NB4 (cell line): ENCODE results near the gene PRKCE.

Experiments used
- DNase-seq: peaks from one replicate; pipeline ENCODE4 v3.0.0; 2010; ENCODE audit warnings: low read depth
- H3K4me3 ChIP-seq: one replicate; pipeline ENCODE4 v1.5.1; 2011; ENCODE audit warnings: mild to moderate bottlenecking, low read depth, low read length, moderate library complexity
- CTCF ChIP-seq: IDR thresholded peaks from one replicate; pipeline ENCODE4 v1.5.1; 2012; ENCODE audit warnings: low read depth, low read length
- MAX ChIP-seq: IDR thresholded peaks from 2 replicates; pipeline ENCODE4 v1.6.1; 2011; ENCODE audit warnings: low read depth, low read length
- MYC ChIP-seq: IDR thresholded peaks from 2 replicates; pipeline ENCODE4 v1.6.1; 2011; ENCODE audit warnings: low read depth, low read length
- POLR2A ChIP-seq: IDR thresholded peaks from 2 replicates; pipeline ENCODE4 v1.6.1; 2011; ENCODE audit warnings: mild to moderate bottlenecking; ENCODE audit not compliant: insufficient read length; ENCODE audit errors: extremely low read depth

Gene PRKCE

DNA sequence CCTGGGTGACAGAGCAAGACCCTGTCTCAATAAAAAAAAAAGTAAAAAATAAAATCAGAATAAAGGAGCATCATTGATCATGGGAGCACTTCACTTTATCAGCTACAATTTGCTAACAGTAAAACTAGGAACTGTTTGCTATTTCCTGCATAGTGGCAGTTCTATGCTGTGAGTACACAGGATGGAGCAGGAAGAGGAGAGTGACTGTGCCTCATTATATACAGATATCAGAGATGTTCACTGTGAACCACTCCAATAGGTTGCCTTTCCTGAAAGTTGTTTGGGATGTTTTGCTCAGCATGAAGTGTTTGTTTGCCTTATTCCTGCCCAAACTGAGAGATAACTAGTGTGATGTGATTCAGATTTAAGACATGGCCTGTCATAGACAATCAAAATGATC is 494.4 kb downstream of the PRKCE start:
- DNase-seq, result no peak
- H3K4me3 ChIP-seq, result no peak overlapping the region
- no peak for TF ChIP-seq POLR2A
- TF ChIP-seq MYC, result no peak
- no peak for TF ChIP-seq CTCF
- TF ChIP-seq MAX, result no peak

DNA sequence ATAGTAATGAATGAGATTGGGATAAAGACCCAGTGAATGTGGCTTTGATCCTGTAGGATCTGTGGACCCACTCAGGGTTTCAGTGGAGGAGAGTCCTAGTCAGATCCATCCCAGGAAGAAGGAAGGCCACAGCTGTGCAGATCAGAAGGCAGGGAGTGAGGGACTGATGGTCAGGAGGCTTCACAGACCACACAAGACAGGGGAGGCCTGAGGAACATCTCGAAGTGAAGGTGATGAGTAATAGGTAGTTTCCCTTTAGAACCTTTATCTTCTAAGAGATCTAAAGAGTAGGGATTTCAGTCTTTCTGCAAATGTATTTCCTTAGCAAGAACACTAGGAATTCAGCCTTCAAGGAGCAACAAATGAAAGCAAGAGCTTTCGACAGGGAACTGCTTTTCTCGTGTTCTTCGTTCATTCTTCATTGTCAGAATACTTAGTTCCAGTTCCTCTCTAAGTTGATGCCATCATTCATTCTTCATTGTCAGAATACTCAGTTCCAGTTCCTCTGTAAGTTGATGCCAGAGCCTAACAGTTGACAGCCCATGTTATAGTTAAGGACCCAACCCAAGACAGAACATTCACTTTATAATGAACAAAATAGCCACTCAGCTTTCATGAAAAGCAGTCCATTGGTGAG is 495.5 kb downstream of the PRKCE start:
- DNase-seq, result no peak
- no peak overlapping the region for H3K4me3 ChIP-seq
- TF ChIP-seq POLR2A (no peak), CTCF (no peak), MYC (no peak), MAX (no peak)

DNA sequence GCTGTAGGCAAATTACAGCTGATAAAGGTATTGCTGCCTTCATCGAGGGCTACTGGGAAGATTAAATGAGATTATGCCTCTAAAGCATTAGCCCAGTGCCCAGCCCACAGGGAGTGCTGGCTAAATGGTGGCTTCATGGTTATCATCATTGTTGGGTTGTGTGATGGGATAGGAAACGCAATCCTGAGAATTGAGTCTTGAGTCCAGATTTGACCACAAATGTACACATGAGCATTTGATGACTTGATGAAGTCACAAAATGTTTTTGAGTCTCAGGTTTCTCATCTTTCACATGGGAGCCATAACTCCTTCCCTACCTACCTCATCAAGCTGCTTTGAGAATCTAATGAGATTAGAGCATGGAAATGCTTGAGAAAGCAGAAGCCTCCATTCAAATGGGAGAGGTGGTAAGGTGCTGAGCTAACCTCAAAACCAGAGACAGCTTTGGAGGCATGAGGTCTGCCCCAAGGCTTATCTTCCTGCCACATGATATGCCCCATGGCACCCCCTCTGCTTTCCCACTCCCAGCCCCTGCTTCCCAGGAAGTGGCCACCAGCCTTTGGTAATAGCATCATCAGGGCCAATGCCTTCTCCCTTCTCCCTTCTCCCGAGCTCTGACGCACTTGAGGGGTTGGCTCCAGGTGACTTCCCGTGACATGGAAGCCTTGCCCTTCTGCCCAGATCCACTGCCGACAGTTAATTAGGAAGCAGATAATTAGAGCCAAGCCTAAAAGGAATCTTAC is 496.3 kb downstream of the PRKCE start:
- TF ChIP-seq CTCF, result no peak
- TF ChIP-seq MYC, result no peak
- no peak for TF ChIP-seq POLR2A
- no peak for TF ChIP-seq MAX
- H3K4me3 ChIP-seq, result no peak overlapping the region
- no peak for DNase-seq

- DNase-seq, result no peak
- TF ChIP-seq MAX (no peak), MYC (no peak), POLR2A (no peak), CTCF (no peak)
- no peak overlapping the region for H3K4me3 ChIP-seq
Measured at GRCh38 chr2:46148369-46148736, 496.9 kb downstream of the PRKCE start.

GRCh38 chr2:46150445-46150955 is 499.0 kb downstream of the PRKCE start:
- no peak for DNase-seq
- TF ChIP-seq CTCF (no peak), MYC (no peak), POLR2A (no peak), MAX (no peak)
- H3K4me3 ChIP-seq, result no peak overlapping the region

DNA sequence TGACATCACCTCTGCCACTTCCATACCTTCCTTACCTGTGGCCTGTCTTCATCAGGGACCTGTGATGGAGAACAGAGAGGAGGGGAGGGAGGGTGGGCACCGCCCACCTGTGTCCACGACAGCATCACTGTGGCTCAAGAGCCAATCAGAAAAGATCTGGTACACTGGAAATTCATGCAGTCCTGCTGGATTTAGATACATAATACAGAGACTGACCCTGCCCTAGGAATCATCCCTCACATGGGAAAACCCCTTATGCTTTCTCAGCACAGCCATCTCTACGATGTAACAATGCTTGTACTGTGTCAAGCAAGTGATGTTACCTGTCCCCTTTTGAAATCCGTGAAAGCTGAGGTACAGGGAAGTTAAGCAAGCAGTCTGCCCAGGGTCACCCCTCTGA is 500.1 kb downstream of the PRKCE start:
- TF ChIP-seq CTCF (no peak), MYC (no peak), MAX (no peak), POLR2A (no peak)
- DNase-seq, result no peak
- no peak overlapping the region for H3K4me3 ChIP-seq
